IPS DF 4.7 (cell line): Measurements from ENCODE around the gene PIGV.
A peak's percentile ranks its signal among the peaks of the same experiment; 100 is the strongest.

Experiments
- DNase-seq: peaks from one replicate; pipeline ENCODE4 v3.0.0-alpha.2; 2013; ENCODE audit warnings: low spot score; ENCODE audit errors: extremely low read depth

Gene PIGV

DNA sequence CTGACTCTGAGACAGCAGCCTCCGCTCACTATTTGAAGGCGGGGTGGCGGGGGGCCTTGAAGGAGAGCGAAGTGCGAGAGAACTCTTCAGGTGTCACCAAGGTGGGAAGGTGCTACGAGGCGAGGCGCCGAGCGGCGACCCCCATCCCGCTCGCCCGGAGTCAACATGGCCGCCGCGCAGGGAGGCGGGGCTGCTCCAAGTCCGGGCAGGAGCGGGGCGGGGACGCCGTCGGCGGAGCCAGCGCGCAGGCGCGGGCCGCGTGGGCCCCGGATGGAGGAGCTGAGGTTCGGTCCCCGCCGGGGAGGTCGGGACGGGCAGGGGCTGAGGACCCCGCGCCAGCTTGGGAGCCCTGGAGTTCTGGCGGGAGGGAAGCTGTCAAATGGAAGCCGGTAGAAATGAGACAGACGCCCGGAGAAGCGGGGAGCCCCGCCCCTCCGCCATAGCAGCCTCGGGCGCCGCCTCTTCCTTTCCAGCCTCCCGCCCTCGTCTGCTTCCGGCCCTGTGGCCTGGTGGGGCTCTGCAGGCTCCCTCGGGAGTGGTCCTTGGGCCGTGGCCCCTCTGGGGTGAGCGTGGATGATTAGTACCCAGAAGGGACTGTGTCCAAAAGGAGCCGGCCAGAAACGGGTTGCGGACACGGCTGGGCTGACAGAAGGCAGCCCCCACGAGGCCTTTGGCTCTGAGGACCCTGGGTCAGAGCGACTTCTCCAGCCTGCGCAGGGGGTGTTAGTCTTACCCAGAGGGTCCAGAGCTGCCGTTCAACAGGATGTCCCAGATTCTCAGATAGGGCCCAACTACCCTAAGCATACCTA lies at the start of gene PIGV:
PIGV (plus strand) TSS at position 245 of the 809 bp plus-strand sequence. CDS start 2,866 bp downstream, outside the sequence.
- no peak for DNase-seq

DNA sequence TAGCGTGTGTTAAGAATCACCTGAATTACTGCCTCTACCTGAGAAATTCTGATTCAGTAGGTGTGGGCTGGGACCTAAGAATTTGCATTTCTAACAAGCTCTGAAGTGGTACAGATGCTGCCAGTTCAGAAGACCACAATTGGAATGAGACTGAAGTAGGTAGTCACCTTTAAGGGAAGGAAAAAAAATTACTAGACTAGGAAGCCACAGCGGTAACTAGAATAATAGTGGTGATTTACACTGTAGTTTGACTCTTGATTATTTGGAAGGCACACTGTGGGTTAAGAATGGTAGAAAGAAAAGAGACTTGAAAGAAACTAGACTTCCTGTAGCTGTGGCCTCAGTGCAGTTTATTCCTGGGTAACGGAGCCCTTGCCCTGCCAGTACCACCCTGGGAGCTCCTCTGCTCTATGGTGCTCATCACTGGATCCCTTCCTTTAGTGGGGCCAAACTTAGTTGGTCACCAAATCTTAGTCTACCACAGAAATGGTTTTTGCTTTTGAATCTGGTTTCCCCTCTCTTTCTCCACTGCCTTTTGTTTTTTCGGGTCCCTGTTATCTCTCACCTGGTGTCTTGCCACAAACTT lies 48.3 kb upstream of the PIGV start:
- DNase-seq = no peak

GRCh38 chr1:26740023-26740634 lies 47.6 kb upstream of the PIGV start:
- DNase-seq = no peak

DNA sequence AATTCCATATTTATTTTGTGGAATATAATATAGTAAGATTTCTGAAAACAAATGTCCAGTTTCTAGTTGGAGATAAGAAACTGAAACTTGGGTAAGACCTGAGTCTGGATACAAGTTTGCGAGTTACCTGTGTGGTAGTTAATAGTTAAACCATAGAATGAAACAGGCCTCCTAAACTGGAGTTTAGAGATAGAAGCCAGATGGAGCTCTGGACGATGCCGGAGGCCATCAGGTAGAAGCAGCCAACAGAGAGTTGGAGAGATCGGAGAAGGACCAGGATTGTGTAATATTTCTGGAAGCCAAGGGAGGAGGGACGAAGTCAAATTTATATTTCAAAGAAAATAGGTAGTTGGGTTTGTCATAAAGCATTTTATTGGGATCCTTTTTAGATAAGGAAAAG lies 46.8 kb upstream of the PIGV start:
- DNase-seq = no peak

- no peak for DNase-seq
Observed at GRCh38 chr1:26743426-26744059, 44.2 kb upstream of the PIGV start.

DNA sequence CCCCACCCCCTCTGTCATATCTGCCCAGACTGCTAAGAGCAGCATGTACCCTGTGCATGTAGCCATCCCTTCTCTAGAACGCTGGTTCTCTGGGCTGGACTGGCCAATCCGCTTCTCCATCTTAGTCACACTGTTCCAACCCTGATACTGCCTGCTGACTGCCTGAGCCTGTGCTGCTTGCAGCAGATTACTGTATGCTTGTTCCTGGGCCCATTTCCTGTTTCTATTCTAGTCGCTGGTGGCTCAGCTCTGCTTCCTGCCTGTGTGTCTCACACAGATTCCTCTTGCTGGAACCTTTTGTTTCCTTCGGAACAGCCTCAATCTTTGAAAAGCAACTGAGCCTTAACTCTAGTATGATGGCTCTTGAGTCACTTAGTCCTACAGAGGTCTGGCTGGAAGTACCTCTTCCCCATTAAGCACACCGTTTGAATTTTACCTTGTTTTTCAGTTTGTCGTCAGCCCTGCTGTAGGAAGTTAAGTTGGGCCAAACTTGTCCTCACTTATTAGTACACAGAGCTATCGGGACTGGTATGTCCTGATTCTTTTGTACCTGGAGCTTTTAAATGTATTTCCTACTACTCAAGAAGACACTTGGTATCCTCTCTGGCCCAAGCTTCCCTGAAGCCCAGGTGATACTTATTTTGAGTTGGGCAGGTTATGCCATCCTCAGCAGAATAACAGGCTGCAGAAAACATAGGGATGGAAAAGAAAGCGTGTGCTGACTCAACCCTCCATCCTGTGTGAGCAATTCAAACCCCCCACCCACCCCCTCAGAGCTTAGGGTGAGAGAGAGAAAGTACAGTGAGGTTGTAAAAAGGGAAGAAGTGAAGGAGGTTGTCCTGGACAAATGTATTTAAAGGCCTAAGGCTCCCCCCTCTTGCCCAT lies 43.4 kb upstream of the PIGV start:
- peak; percentile 80 for DNase-seq

DNA sequence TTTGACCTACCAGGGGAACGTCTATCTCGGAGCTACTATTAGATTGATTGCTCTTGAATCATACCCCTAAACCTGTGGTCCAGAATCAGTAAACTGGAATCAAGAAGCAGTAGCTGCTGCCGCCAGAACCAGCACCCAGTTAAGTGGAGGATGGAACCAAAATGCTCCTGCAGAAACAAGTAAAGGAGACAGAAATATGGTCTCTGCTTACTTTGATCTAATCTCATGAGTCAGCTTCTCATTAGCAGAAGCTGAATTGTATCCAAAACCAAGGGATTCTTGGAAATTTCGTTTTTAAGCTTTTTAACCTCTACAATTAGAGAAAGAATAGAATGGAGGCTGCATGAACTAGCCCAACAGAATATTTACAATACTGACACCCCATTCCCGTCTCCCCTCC lies 42.6 kb upstream of the PIGV start:
- no peak for DNase-seq

- DNase-seq = no peak
Observed at GRCh38 chr1:26747048-26747447, 40.7 kb upstream of the PIGV start.

- no peak for DNase-seq
Observed at GRCh38 chr1:26748351-26748750, 39.4 kb upstream of the PIGV start.

DNA sequence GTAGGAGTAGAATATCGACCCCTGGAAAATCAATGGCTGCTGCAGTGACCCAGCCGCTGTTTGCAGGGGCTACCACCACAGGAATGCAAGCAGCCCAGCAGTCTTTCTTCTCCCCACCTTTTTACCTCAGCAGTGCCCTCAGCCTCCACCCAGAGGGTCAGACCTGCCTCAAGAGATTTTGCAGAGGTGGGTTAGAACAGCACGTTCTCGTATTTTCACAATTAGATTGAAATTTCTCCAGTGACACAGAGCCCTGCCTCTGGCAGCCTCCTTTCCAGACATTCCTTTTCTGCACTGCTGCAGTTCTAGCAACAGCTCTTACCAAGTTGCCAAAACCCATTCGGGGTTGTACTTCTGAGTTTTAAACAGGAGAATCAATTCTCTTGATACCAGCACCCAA lies 38.3 kb upstream of the PIGV start:
- DNase-seq = no peak

GRCh38 chr1:26750428-26750827 lies 37.3 kb upstream of the PIGV start:
- no peak for DNase-seq

DNA sequence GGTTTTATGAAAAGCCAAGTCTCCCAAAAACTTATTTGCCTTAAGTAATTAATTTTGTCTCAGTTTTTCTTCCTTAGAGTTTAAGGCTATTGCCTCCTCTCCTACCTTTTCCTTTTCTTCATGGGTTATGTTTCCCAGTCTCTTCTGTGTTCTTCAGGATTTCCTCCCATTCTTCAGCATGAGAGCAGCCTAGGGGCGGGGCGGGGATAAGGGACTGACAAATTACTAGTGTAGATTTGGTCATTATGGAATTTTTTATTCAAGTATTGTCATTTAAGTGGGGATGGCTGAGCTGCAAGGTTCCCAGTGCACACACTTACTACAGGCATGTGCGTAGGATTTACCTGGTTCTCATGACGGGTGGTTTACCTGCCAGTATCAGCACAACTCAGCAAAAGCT lies 35.2 kb upstream of the PIGV start:
- DNase-seq = no peak

- no peak for DNase-seq
Observed at GRCh38 chr1:26754086-26754874, 33.5 kb upstream of the PIGV start.

GRCh38 chr1:26758358-26758757 lies 29.4 kb upstream of the PIGV start:
- no peak for DNase-seq

DNA sequence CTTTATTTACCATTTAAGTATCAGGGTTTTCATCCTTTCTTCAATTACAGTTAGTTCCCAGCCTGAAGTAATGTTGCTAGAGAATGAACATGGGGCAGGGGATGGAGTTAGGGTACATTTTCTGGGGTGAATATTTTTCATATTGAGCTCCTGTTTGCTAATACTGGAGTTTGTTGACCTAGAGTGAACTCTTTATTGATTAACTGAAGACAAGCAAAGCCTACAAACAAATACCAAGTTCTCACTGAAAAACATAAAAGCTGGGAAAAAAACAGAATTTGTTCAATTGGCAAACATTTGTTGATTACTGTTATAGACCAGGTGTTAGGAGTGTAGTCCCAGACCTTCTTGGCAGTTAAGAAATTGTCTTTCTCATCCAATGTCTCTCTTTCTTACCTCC lies 28.2 kb upstream of the PIGV start:
- no peak for DNase-seq

- no peak for DNase-seq
Observed at GRCh38 chr1:26761217-26761616, 26.5 kb upstream of the PIGV start.

GRCh38 chr1:26767714-26768113 lies 20.0 kb upstream of the PIGV start:
- no peak for DNase-seq

- DNase-seq = no peak
Observed at GRCh38 chr1:26768755-26769154, 19.0 kb upstream of the PIGV start.

DNA sequence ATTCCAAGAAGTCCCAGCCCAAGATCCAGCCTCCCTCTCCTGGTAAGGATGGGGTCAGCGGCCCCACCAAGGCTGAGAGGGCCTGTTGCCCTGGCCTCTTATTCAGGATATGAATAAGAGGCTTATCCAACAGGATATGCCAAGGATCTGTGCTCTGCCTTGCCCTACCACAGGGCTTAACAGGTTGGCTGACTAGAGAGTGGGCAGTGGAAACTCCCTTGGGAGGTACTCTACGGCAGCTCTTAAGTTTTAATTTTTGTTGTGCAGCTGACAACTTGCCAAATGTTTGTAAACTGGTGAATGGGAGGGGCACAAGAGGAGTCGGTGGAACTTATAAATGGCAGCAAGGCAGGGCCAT lies 16.5 kb upstream of the PIGV start:
- no peak for DNase-seq

- no peak for DNase-seq
Observed at GRCh38 chr1:26771643-26772321, 16.0 kb upstream of the PIGV start.
